Measurements from ENCODE around the gene LDLRAD3. TPM values are rescaled to one million over a fixed set of nuclear protein-coding genes. Genes with fewer than 3 reads are reported as not detected.

The LDLRAD3 gene
- total RNA-seq, 4 donors from 2014 or later, result 0.37 to 43.2 (median 3.7) TPM

DNA sequence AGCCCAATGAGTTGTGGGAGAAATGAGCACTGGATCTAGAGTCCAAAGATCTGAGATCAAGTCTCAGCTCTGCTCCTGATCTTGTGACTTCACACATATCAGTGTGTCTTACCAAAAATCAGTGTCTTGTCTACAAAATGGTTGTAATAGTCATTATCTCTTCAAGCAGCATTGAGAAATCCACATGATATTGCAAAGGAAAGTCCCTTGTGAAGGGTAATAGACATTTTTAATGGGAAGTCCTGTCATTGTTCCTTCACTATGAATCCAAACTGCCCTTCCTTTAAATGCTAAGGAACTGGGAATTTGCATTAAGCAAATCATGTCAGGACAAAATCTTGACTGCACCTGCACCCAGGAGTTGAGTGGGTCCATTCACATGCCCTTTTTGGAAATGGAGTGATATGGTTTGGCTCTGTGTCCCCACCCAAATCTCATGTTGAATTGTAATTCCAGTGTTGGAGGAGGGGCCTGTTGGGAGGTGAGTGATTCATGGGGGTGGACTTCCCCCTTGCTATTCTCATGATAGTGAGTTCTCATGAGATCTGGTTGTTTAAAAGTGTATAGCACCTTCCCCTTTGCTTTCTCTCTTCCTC, 294.3 kb downstream of the LDLRAD3 start:
- no peak overlapping the region for H3K4me3 ChIP-seq
- no peak overlapping the region for H3K27ac ChIP-seq
- no peak for DNase-seq
- no peaks in the 10 kb centered on the region for H3K36me3 ChIP-seq
- no peaks in the 10 kb centered on the region for H3K9me3 ChIP-seq
- TF ChIP-seq POLR2AphosphoS5 (IDR thresholded peaks at IDR 0.05), result no peak
- TF ChIP-seq POLR2A (IDR thresholded peaks at IDR 0.05), result no peak
- TF ChIP-seq, protein P1, sequence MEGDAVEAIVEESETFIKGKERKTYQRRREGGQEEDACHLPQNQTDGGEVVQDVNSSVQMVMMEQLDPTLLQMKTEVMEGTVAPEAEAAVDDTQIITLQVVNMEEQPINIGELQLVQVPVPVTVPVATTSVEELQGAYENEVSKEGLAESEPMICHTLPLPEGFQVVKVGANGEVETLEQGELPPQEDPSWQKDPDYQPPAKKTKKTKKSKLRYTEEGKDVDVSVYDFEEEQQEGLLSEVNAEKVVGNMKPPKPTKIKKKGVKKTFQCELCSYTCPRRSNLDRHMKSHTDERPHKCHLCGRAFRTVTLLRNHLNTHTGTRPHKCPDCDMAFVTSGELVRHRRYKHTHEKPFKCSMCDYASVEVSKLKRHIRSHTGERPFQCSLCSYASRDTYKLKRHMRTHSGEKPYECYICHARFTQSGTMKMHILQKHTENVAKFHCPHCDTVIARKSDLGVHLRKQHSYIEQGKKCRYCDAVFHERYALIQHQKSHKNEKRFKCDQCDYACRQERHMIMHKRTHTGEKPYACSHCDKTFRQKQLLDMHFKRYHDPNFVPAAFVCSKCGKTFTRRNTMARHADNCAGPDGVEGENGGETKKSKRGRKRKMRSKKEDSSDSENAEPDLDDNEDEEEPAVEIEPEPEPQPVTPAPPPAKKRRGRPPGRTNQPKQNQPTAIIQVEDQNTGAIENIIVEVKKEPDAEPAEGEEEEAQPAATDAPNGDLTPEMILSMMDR (IDR thresholded peaks at IDR 0.05), result no peak
- TF ChIP-seq EP300 (IDR thresholded peaks at IDR 0.05; ENCODE audit: low read depth), result no peak
- peaks cover 0 to 2% (median 0%) of the 10 kb centered on the region in 4 donors for H3K4me1 ChIP-seq
- intact Hi-C loops (cut with DNase I; ENCODE audit: low total_unique reads), result no loop called here
- in situ Hi-C loops (cut with MboI; ENCODE audit: low pct_ligation_motif_present in 1 of 4, low pct_unique_long_range_greater_than_20kb in 1 of 4, low sequenced_read_pairs in 3 of 4), result no loop called here
- no peaks in the 10 kb centered on the region for H3K27me3 ChIP-seq

DNA sequence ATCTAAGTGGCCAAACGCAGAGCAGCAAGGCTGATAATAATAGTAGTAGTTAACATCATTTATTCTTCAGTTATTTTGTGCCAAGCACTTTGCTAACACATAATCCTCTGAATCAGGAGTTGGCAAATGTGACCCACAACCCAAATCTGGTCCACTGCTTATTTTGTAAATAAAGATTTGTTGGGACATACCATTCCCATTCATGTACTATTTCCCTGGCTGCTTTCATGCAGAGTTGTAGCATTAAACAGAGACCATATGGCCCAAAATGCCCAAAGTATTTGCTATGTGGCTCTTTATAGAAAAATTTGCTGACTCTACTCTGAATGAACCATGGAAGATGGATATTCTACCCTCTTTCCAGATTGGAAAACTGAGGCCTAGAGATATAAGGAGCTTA, 295.0 kb downstream of the LDLRAD3 start:
- intact Hi-C loops (cut with DNase I; ENCODE audit: low total_unique reads), result no loop called here
- H3K36me3 ChIP-seq, result no peaks in the 10 kb centered on the region
- in situ Hi-C loops (cut with MboI; ENCODE audit: low pct_ligation_motif_present in 1 of 4, low pct_unique_long_range_greater_than_20kb in 1 of 4, low sequenced_read_pairs in 3 of 4), result no loop called here
- no peak overlapping the region for H3K4me3 ChIP-seq
- no peak for TF ChIP-seq POLR2A (IDR thresholded peaks at IDR 0.05)
- no peaks in the 10 kb centered on the region for H3K9me3 ChIP-seq
- no peaks in the 10 kb centered on the region for H3K27me3 ChIP-seq
- H3K4me1 ChIP-seq, result no peaks in the 10 kb centered on the region
- no peak for DNase-seq
- 75% methylated on average over 1 of the region's 1 CpG; no CpG with 5 or more reads in 1 of the 2 donors for WGBS, 2 donors (ENCODE audit: low coverage in 1 of 2)
- H3K27ac ChIP-seq, result no peak overlapping the region

DNA sequence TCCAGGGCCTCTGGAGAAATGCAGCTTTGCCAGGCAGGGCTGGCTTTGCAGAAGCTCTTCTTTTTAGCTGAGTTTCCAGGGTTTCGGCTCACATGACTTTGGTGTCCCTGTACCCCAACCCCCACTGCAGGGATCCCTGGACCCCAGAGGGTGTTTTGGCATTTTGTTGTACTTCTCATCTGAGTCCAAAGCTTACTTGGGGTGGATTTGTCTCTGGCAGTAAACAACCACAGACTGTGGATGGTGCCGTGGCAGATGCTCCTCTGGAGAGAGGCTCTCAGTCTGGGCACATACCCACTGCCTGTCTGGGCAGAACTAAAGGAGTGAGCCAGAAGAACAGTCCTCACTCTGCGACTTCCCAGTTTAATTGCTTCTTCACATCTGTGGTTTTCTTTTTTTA, 295.8 kb downstream of the LDLRAD3 start:
- in situ Hi-C loops (cut with MboI; ENCODE audit: low pct_ligation_motif_present in 1 of 4, low pct_unique_long_range_greater_than_20kb in 1 of 4, low sequenced_read_pairs in 3 of 4), result no loop called here
- no peaks in the 10 kb centered on the region for H3K27me3 ChIP-seq
- no peaks in the 10 kb centered on the region for H3K4me1 ChIP-seq
- WGBS, 2 donors (ENCODE audit: low coverage in 1 of 2), result 83% methylated on average over 3 of the region's 3 CpGs; no CpG with 5 or more reads in 1 of the 2 donors
- no peaks in the 10 kb centered on the region for H3K36me3 ChIP-seq
- H3K9me3 ChIP-seq, result no peaks in the 10 kb centered on the region
- no peak overlapping the region for H3K27ac ChIP-seq
- intact Hi-C loops (cut with DNase I; ENCODE audit: low total_unique reads), result no loop called here
- no peak for TF ChIP-seq EP300 (IDR thresholded peaks at IDR 0.05; ENCODE audit: low read depth)
- TF ChIP-seq, protein P1 (IDR thresholded peaks at IDR 0.05), result no peak
- TF ChIP-seq POLR2A (IDR thresholded peaks at IDR 0.05), result no peak
- no peak for TF ChIP-seq POLR2AphosphoS5 (IDR thresholded peaks at IDR 0.05)
- H3K4me3 ChIP-seq, result no peak overlapping the region
- DNase-seq, result no peak

DNA sequence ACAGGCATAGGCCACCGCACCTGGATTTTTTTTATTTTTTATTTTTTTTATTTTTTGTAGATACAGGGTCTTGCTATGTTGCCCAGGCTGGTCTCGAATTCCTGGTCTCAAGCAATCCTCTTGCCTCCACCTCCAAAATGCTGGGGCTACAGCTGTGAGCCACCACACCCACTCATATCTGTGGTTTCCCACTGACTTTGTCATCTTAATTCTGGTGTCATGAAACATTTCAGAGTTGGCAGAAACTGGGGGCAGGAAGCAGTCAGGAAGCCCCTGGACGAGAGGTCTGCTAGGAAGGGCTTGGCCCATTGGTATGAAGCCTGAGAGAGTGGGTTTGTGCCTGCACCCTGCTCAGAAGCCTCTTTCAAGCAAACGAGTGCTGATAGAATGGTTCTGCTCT, 296.3 kb downstream of the LDLRAD3 start:
- WGBS, 2 donors (ENCODE audit: low coverage in 1 of 2), result 64 to 77% methylated on average over 3 to 4 of the region's 4 CpGs
- Histone ChIP-seq H3K4me3 (no peak overlapping the region), H3K27me3 (no peaks in the 10 kb centered on the region), H3K4me1 (no peaks in the 10 kb centered on the region), H3K27ac (no peak overlapping the region), H3K9me3 (no peaks in the 10 kb centered on the region), H3K36me3 (no peaks in the 10 kb centered on the region)
- intact Hi-C loops (cut with DNase I; ENCODE audit: low total_unique reads) (no loop called here), in situ Hi-C loops (cut with MboI; ENCODE audit: low pct_ligation_motif_present in 1 of 4, low pct_unique_long_range_greater_than_20kb in 1 of 4, low sequenced_read_pairs in 3 of 4) (no loop called here)
- no peak for DNase-seq
- TF ChIP-seq POLR2A (IDR thresholded peaks at IDR 0.05) (no peak), EP300 (IDR thresholded peaks at IDR 0.05; ENCODE audit: low read depth) (no peak), POLR2AphosphoS5 (IDR thresholded peaks at IDR 0.05) (no peak)
- TF ChIP-seq, protein P1 (IDR thresholded peaks at IDR 0.05), result no peak

DNA sequence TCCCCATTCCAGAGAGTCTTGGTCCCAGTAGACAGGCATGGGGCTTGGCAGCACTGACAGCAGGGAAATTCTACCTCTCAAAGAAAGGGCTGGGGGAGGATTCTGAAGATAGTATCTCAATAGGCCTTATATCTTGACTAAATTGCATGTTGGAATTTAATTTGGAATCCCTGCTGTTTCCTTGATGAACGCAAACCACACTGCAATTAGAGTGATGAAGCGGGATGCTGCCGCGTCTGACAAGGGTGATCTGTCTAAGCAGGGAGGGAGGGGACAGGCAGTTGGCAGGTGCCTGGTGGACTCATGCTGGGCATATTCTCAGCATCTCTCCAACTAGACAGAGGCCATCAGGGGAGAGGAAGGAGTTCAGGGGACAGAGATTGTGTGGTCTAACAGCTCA, 296.9 kb downstream of the LDLRAD3 start:
- no peak for DNase-seq
- WGBS, 2 donors (ENCODE audit: low coverage in 1 of 2), result 92% methylated on average over 4 of the region's 4 CpGs; no CpG with 5 or more reads in 1 of the 2 donors
- Histone ChIP-seq H3K36me3 (no peaks in the 10 kb centered on the region), H3K4me1 (no peaks in the 10 kb centered on the region), H3K27me3 (no peaks in the 10 kb centered on the region), H3K4me3 (no peak overlapping the region), H3K27ac (no peak overlapping the region), H3K9me3 (no peaks in the 10 kb centered on the region)
- in situ Hi-C loops (cut with MboI; ENCODE audit: low pct_ligation_motif_present in 1 of 4, low pct_unique_long_range_greater_than_20kb in 1 of 4, low sequenced_read_pairs in 3 of 4), result no loop called here
- TF ChIP-seq, protein P1 (IDR thresholded peaks at IDR 0.05), result no peak
- TF ChIP-seq POLR2A (IDR thresholded peaks at IDR 0.05), result no peak
- no peak for TF ChIP-seq EP300 (IDR thresholded peaks at IDR 0.05; ENCODE audit: low read depth)
- TF ChIP-seq POLR2AphosphoS5 (IDR thresholded peaks at IDR 0.05), result no peak
- intact Hi-C loops (cut with DNase I; ENCODE audit: low total_unique reads), result no loop called here
